ENCODE data around the gene MAN1C1.

MAN1C1 gene

DNA sequence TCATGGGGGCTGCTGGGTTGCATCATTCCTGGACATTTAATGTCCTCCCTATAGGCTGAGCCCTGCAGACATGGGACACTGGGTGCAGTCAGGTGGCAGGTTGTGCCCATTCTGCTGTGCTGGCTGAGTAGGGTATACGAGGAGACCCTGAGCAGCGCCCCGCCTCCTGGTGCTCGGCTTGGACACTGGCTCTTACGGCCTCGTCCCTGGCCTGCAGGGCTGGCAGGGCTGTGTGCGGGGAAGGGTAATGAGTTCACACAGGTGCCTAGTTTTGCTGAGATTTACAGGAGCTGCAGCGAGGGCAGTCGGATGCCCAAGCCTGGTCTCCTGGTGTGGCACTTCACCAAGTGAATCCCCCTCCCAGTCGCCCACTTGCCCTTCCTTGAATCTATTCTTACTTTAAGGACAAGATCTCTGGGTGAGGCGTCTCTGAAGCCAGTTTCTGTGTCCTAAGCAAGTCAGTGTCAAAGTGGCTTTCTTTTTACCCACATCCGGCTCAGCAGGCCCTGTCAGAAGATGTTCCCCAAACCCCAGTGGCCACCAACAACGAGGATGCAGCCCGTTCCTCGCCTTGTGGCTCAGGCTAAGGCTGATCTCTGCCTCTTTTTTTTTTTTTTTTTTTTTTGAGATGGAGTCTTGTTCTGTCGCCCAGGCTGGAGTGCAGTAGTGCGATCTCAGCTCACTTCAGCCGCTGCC, 73.2 kb downstream of the MAN1C1 start:
- TF ChIP-seq, protein P1, sequence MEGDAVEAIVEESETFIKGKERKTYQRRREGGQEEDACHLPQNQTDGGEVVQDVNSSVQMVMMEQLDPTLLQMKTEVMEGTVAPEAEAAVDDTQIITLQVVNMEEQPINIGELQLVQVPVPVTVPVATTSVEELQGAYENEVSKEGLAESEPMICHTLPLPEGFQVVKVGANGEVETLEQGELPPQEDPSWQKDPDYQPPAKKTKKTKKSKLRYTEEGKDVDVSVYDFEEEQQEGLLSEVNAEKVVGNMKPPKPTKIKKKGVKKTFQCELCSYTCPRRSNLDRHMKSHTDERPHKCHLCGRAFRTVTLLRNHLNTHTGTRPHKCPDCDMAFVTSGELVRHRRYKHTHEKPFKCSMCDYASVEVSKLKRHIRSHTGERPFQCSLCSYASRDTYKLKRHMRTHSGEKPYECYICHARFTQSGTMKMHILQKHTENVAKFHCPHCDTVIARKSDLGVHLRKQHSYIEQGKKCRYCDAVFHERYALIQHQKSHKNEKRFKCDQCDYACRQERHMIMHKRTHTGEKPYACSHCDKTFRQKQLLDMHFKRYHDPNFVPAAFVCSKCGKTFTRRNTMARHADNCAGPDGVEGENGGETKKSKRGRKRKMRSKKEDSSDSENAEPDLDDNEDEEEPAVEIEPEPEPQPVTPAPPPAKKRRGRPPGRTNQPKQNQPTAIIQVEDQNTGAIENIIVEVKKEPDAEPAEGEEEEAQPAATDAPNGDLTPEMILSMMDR (IDR thresholded peaks at IDR 0.05; ENCODE audit: low read depth, low read length), result no peak

DNA sequence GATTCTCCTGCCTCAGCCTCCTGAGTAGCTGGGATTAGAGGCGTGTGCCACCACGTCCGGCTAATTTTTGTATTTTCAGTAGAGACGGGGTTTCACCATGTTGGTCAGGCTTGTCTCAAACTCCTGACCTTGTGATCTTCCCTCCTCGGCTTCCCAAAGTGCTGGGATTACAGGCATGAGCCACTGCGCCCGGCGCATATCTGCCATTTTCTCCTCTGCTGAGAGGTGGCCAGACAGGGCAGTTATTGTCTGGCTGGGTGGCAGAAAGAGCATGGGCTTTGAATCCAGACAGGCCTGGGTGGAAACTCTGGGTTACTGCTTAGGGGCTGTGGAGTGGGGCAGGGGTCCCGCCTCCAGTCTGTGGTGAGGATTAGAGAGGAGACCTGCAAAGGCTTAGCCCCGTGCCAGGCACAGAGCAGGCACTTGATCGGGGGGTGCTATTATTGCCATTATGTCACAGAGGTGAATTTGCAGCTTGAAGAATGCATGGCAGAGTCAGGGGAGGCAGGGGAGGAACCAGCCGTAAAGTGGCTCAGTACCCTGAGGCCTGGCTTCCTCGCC, 73.9 kb downstream of the MAN1C1 start:
- no peak for DNase-seq (ENCODE audit: extremely low read depth, low read depth)
- TF ChIP-seq, protein P1 (IDR thresholded peaks at IDR 0.05; ENCODE audit: low read depth, low read length), result no peak

More for the DNA sequence above, 73.2 kb downstream of the MAN1C1 start:
- no peak for DNase-seq (ENCODE audit: extremely low read depth, low read depth)

DNA sequence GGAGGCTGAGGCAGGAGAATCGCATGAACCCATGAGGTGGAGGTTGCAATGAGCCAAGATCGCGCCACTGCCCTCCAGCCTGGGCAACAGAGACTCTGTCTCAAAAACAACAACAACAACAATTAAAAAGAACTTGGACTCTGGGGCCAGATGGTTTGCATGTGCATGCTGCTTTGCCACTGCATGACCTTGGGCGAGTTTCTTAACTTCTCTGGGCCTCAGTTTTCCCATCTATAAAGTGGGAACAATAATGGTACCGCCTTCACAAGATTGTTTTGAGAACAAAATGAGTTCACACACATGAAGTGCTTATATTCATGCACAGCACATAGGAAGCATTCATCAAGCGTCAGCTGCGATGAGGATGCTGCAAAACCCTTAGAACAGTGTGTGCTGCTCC, 74.6 kb downstream of the MAN1C1 start:
- DNase-seq (ENCODE audit: extremely low read depth, low read depth), result no peak
- TF ChIP-seq, protein P1 (IDR thresholded peaks at IDR 0.05; ENCODE audit: low read depth, low read length), result no peak

DNA sequence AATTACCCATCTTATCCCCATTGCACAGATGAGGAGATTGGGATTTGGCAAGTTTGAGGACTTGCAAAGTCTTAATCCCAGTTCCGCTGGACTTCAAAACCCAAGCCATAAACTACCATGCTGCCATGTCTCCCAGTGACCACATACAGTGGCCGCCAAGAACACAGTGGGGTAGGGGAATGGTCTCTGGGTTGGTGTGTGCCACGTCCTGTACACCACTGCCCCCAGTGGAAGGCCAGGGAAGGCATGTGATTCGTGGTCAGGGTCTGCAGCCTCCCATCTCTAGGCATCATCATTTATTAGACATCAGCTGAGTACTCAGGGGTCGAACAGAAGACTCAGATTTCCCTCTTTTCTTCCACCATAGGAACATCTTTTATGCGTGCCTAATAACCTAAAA, 76.0 kb downstream of the MAN1C1 start:
- DNase-seq (ENCODE audit: extremely low read depth, low read depth), result no peak

DNA sequence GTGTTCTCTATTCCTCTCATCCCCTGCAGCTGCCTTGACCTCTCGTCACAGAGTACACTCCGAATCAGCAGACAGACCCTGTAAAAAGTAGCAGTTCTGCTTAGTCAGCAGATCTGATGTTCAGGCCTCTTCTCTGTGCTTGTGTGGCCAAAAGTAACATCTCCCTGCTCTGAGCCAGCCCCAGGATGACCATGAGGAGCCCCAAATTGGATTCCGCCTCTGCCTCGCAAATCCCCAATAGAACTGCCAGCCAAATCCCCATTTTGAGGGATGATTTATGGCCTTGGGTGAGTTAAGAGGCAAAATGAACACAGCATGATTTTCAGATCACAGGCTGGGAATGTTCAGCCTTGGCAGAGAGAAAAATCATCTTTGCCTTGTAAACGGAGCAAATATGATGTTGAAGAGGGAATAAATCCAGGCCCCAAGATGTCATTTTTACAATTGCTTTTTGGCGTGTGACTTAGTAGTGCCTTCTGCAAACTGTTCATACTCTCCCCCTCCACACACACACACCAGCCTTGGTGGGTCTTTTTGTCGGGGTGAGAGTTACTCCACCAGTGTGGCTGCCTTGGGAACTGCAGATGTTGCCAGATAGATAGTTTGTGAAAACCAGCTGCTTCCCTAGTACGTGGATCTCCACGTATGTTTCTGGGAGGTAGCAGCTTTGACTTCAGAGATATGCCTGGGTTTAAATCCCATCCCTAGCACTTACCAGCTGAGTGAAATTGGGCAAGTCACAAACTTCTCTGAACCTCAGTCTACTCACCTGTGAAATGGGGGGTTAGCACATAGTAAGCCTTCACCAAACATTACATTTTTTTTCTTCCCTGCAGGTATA, 77.8 kb downstream of the MAN1C1 start:
- DNase-seq (ENCODE audit: extremely low read depth, low read depth), result no peak
- TF ChIP-seq, protein P1 (IDR thresholded peaks at IDR 0.05; ENCODE audit: low read depth, low read length), result no peak; the same call in 1 of the 2 replicates

More for the DNA sequence above, 76.0 kb downstream of the MAN1C1 start:
- TF ChIP-seq, protein P1 (IDR thresholded peaks at IDR 0.05; ENCODE audit: low read depth, low read length), result peak; percentile 26

DNA sequence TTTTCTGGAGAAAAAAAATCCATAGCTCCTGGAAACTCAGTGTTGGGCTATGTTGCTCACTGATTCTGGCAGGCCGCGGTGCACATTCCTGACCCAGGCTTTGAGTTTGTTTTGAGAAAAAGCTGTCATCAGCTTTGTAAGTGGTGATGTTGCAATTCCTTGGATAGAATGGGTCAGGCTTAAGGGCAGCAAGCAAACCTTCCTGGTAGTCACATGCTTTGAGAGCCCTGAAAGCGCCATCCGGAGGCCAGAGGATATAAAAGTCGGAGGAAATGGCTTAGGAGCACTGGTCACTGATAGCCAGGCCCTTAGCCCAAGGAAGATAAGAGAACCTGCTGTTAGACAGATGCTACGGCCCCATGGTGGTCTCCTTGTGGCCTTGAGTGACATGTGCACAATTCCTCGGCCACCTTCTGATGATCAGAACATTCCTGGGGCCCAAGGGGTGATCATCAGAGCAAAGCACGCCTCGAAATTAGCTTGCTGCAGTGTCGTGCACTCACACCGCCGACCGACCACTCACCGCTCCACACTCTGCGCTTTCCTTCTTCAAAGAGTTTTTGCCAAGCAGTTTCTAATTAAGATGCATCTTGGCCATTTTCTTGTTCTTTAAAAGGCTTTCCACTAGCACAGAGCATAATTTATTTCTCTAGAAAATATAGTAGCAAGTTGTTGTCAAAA, 78.6 kb downstream of the MAN1C1 start:
- TF ChIP-seq, protein P1 (IDR thresholded peaks at IDR 0.05; ENCODE audit: low read depth, low read length), result peak; percentile 43
- peak; percentile 96 for DNase-seq (ENCODE audit: extremely low read depth, low read depth)
